Measurements from ENCODE around the gene PIGX.

PIGX gene

DNA sequence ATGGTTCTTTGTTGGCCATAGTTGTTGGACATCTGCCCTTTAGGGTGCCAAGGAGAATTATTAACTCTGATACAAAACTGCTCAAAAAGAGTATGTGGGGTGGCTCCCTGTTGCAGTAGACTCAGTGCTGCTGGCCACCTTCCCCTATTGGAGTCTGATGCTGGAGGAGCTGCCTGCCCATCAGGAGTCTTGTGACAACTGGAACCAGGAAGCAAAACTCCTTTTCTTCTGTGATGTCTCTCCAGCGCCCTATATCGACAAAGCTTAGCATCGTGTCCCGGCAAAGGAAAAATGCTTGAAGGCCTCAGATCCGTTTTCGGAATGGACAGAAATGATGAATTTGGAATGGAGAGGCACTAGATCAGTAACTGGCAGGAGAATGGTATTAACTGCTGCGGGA, 51.0 kb downstream of the PIGX start:
- no peak overlapping the region for H3K4me3 ChIP-seq
- TF ChIP-seq CTCF (IDR thresholded peaks at IDR 0.05), result no peak
- no peak for DNase-seq (ENCODE audit: low spot score)
- H3K27ac ChIP-seq, result no peak overlapping the region

DNA sequence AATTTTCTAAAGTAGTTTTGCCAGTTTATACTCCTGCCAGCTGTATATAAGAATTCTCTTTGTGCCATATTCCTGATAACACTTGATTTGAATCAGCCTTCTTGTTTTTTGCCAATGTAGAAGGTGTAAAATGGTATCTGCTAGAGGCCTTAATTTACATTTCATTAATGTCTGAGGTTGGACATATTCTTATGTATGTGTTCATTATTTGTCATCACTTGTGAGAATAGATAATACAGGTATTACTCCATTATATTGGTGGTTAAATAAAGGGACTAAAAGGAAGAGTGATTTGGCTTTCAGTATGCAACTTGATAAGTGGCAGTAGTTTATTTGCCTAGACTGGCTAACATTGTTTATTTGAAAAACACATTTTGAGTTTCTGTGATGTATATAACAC, 53.3 kb downstream of the PIGX start:
- Histone ChIP-seq H3K27ac (no peak overlapping the region), H3K4me3 (no peak overlapping the region)
- DNase-seq (ENCODE audit: low spot score), result no peak
- TF ChIP-seq CTCF (IDR thresholded peaks at IDR 0.05), result no peak

GRCh38 chr3:196771067-196771466, 58.9 kb downstream of the PIGX start:
- Histone ChIP-seq H3K27ac (no peak overlapping the region), H3K4me3 (no peak overlapping the region)
- DNase-seq (ENCODE audit: low spot score), result no peak
- TF ChIP-seq CTCF (IDR thresholded peaks at IDR 0.05), result no peak

DNA sequence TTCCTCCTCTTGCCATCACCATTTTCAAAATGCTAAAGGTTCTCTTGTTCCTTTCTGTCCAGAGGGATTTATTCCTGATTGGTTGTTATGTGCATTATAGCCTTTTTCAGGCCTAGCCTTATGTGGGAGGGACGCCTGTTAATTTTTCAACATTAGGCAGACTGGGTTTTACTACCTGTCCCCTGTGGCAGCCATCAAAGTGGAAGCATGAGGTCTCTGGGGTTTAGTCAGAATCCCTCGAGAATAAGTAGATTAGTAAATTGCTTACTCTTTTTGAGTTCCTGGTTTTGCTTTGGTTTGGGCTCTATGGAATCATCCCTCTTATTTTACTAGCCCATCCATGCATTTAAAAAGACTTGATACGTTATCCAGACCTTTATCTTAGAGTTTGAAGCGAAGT, 59.9 kb downstream of the PIGX start:
- no peak for DNase-seq (ENCODE audit: low spot score)
- H3K4me3 ChIP-seq, result no peak overlapping the region
- no peak for TF ChIP-seq CTCF (IDR thresholded peaks at IDR 0.05)
- H3K27ac ChIP-seq, result no peak overlapping the region

DNA sequence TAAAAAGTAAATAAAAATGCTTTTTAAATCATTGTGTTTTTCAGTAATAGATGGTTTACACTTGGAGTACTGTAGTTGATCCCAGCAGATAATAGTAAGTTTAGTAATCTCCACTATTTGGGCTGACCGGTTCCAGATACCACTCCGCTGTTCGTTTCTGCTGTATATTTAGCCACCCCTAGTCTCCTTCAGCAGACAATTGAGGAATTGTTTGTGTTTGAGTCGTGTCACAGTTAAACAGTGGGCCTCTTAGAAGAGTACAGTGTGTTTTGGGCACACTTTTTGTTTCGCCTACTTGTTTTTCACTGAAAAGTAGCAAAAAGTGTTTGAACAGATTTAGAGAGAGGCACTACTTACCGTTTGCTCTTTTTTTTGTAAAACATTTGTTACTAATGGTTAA, 60.7 kb downstream of the PIGX start:
- no peak for DNase-seq (ENCODE audit: low spot score)
- TF ChIP-seq CTCF (IDR thresholded peaks at IDR 0.05), result no peak
- H3K27ac ChIP-seq, result no peak overlapping the region

GRCh38 chr3:196774191-196774820, 62.1 kb downstream of the PIGX start:
- no peak for TF ChIP-seq CTCF (IDR thresholded peaks at IDR 0.05)
- no peak overlapping the region for H3K27ac ChIP-seq

More for the DNA sequence above, 60.7 kb downstream of the PIGX start:
- H3K4me3 ChIP-seq, result no peak overlapping the region

GRCh38 chr3:196774848-196775422, 62.8 kb downstream of the PIGX start:
- Histone ChIP-seq H3K27ac (no peak overlapping the region), H3K4me3 (no peak overlapping the region)
- no peak for TF ChIP-seq CTCF (IDR thresholded peaks at IDR 0.05)
- DNase-seq (ENCODE audit: low spot score), result no peak

More at GRCh38 chr3:196774191-196774820, 62.1 kb downstream of the PIGX start:
- H3K4me3 ChIP-seq, result no peak overlapping the region
- DNase-seq (ENCODE audit: low spot score), result no peak

Measured in coronary artery (tissue), 2 donors.